Measurements from ENCODE around the gene PLXNA4.

PLXNA4 gene

DNA sequence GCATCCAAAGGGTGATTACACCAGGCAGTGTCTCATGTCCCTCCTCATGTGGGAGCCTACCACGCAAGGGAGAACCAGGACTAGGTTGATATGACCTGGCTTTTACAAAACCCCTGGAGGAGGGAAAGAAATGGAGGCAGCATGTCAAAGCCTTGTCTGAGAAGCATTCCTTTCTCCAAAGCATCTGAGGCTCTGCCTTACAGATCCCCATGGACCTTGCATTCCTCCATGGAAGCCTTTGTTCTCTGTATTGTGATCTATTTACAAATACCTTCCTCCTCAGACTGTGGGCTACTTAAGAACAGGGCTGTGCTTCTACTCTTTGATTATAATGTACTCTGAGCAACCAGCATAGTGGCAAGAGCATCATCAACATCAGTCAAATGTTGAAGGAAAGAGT, 197.0 kb downstream of the PLXNA4 start:
- DNase-seq: no peak

DNA sequence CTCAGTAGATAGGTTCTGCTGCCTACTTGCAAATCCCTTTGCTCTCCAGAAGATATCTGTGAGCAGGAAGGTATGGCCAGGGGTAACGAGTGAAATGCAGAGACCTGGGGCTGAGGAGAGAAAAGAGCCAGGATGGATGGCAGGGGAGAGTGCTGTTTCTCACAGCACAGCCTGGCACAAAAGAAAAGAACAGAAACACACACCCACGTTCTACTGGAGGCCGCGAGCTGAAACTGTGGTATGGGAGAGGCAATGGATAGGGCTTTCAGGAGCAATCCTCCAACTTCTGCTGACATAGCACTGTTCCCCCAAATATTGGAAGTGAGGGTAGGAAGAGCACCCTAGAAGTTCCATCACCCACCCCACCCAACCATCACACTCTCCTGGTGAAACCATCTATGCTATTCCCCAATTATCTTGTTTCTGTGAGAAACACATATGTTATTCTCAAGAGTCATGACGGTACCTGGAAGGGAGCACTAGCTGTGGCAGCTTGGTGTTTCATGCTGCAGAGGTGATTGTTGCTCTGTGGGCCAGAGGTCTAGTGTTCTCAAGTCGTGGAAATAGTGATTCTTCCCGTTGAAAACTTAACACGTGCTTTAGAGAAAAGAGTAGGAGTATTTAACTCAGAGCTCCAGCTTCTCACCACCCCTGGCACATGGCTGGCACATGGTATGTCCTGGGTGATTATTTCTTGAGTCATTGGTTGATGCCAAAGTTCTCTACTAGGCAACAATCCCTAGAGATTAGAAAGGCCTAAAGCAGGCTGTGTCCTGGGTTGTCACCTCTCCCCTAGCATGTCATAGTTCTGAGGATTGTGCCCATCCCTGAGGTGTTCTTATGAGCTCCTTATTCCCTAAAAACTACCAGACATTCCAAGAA, 198.3 kb downstream of the PLXNA4 start:
- DNase-seq: no peak

DNA sequence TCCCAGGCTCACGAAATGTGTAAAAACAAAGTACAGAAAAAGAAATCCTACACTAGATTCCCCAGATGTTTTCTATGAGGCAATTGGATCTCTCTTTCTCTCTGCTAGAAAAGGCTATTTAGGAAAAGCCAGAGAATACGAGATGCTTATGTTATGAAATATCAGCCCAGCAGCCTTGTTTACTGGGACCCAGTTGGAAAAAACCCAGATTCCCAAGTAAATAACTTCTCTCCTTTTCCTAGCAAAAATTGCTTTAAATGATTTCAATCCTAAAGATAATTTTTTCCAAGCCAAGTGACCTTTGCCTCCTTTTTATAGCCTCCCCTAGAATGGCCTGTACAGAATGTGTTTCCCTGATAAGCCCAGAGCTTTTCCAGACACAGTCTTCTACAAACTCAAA, 199.3 kb downstream of the PLXNA4 start:
- no peak for DNase-seq

DNA sequence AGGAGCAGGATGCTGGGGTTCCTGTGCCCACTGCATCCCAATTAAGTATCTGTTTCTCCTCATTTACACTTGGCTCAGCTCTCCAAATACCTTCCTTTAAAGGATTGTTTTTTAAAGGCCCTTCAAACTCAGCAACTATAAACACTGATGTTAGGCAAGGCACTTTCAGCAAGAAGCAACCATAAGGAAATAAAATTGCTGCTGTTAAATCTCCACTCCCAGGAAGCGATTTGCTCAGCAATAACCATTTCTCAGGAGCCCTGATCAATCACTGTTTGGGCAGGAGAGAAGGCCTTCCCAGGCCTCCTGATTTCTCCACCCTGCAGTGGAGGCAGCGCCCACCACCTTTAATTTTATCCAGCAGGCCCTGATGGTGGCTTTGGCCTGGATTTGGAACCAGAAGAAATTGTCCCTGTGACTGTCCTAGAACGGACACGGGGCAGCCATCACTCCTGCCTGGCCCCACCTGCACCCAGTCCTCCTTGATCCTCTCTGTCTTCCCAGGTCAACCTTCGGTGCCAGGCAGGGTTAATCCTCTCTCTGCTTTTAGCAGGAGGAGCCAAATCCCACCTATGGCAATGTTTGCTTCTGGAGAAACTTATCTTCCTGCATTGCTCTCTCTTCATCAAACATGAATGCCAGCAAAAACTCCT, 199.8 kb downstream of the PLXNA4 start:
- no peak for DNase-seq

DNA sequence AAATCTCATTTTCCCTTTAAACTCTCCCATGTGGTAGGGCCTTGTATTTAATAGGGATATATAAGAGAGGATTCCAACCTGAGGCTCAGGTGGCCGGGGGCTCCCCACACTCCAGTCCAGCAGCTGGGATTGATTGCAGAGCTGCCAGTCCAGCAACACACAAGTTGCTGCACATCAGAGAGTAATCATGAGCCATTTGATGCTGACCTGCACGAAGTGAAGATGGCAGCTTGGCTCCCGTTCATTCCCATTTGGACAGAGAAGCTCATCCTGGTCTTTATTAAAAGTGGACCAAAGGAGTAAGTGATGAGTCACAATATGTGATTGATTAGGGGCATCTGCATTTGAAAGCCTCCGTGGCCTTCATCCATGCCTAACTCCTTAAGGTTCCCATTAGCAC, 202.4 kb downstream of the PLXNA4 start:
- no peak for DNase-seq

DNA sequence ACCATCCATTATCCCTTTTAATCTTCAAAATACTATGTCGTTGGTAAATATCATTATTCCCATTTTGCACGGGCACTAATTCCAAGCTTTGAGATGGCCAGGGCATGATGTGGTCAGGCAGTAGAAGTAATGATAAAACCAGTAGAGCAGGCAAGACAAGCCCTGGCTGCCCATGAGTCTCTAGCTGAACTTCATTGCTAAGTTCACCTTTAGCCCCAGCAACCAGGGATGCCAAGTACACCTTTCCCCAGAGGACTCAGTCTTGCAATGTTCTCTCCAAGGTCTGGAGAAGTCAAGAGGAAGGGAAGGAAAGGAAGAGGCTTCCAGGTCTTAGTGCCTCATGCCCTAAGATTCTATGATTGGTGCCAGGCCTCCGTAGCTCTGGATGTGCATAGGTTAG, 203.2 kb downstream of the PLXNA4 start:
- DNase-seq: no peak

DNA sequence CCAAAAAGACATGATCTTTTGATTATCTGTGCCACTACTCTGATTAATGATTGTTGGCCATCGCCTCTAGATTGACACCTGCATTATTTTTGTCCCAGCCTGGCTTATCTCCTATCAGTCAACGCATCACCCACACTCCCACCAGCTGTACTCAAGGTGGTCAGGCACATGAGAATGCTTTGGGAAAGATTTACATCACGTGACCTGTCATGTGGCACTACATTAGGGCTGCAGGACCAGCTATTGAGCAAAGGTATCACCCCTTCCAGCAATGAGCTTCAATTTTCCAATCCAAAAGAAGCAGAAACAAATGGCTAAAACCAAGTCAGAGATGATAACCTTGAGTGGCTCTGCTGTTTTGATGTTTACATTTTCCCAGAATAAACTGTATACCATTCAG, 204.3 kb downstream of the PLXNA4 start:
- DNase-seq: no peak

DNA sequence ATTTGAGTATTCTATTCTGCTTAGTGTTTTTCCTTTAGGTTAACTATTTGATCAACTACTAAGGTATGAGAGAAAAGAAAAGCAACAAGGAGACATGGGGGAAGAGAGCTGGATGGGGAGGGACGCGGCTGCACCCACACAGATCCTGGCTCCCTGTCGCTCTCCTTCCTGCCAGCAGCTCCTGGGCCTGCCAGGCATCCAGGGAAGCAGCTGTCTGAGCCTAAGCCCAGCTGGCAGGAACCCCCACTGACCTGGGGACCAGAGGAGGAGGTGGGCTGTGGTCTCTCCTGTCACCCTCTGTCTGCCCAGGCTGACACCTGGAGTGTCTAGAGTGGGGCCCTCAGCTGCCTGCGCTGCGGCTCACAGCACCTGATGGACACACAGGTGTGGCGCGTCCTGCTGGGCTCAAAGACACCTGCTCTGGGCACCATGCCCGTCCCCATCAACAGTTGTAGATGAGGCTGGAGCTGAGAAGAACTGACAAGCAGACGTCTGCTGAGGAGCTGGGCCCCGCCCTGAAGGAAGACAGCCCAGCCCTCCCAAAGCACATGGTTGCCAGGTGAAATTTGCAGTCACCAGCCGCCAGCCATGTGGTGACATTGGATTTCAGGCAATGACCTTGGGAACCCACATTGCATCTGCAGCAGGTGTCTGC, 207.9 kb downstream of the PLXNA4 start:
- no peak for DNase-seq

DNA sequence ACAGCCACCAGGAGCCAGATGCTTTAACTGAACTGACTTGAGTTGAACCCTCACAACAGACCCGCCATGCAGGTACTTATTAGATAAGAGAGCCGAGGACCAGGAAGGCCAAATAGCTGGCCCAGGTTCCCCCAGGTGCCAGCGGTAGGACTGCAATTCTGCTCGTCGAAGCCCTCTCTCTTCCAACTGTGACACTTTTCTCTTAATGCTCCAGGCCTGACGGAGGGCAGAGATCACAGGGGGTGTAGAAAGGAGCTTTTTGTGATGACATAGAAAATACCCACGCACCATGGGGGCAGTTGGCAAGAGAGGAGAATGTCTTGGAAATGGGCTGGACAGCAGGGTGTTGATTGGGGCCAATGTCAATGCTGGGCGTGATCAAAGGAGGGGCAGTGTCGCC, 208.5 kb downstream of the PLXNA4 start:
- no peak for DNase-seq

DNA sequence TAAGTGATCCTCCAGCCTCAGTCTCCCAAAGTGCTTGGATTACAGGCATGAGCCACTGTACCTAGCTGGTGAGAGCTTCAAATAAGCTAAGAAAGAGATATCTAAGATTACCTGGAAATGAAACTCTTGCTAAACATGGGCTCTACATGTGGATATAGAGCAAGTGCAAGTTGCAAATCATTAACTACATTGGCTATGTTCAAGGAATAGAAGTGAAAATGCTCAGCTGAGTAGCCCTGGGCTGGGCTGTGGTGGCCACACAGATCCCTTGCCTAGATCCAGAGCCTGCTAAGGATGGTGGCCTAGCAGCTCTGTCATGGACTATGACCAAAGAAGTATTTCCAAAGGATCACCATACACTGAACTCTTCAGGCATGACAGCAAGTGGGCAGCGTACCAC, 209.3 kb downstream of the PLXNA4 start:
- DNase-seq: no peak

DNA sequence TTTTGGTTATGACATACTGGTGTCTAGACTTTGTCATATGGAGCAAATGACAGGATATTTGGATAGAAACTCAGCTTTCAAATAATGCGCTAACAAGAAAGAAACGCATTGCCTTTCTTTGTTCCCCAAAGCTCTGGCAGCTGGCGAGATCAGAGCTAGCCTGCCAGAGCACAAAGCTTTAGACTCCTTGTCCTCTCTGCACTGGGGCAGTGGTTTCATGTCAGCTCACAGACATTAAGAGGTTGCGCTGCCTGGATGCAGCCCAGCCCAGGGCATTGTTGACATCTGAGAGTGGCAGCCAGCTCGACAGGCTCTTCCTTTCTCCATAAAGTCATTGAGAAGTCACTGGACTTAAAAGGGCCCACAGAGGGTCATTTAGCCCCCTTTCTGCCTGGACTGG, 212.0 kb downstream of the PLXNA4 start:
- no peak for DNase-seq

DNA sequence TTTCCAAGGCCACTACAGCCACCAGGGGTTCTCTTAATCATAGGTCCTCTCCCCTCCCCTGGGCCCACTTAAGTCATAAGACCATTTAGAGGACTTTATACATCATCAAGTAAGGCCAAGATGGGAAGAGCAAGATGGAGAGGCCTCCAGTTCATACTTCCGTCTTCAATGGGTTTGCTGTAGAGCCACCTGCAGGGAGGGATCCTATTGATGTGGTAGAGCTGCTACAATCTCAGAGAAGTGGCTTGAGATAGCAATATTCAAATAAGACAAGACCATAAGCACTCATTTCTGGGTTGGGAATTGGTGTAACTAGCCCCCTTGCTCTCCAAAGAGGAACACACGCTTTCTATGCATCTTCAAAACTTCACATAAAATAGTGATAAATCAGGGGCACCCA, 214.2 kb downstream of the PLXNA4 start:
- no peak for DNase-seq

DNA sequence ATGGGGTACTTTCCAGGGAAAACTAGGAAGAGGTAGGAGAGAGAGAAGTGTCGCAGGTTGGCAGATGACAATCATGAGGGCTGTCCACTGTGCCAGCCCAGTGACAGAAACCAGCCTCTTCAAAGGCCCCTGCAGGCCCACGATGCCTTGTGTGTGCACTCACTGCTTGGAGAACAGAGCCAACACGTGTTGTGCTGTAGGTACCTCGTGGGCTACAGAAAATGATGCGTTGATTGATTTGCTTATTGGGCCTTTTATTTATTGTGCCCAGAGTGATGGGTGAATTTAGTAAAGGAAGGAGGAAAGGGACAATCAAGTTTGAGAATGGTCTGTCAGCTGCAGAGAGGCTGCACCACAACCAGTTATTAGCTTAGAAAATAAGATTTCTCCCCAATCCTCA, 215.1 kb downstream of the PLXNA4 start:
- no peak for DNase-seq

DNA sequence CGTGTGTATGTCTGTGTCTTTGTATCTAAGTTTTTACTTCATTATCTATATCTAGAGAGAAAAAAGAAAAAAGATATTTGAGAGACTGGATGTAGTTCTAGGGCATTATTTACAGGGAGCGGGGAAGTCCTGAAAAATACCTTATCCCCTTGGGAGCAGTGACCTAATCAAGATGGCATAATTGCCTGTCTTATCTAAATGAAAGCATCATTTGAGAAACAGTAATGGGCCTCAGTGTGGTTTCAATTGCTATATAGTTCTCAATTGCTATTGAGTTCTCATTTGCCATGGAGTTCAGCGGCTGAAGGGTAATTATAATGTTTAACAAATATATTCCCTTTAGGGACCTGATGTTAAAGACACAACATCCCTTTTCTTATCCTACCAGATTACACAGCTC, 216.5 kb downstream of the PLXNA4 start:
- no peak for DNase-seq

DNA sequence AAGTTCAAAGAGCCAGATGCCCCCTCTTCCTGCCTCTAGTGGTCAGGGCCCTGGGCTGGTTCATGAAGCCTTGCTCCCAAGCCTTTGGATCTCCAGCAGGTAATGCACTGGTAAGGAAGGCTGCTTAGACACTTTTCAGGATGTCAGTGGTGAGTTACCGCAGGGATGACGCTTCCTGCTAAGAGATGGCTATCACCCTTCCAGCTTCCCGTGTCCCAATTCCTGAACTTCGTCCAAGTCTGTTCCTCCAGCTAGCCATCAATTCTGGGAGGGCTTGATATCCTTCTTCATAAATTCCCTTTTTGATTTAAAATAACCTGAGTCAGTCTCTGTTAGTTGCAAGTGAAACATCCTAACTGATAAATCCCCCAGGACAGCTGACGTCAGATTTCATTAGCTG, 221.2 kb downstream of the PLXNA4 start:
- no peak for DNase-seq

DNA sequence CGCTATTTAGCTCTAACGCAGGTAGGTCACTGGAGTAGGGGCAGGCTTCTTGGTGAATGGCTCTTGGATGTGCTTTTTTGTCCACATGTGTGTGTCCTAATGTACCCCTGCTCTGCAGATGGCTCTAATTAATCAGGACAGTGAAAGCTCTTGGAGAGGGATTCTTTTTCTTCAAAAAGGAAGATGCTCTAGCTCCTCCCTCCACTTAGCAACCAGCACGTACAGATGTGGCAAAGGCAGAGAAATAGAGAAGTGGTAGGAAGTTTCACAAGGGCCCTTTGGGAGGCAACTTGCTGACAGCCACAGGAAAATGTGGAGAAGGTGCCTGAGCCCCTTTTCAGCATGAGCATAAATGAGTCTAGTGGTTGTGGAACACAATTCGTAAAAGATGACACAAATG, 221.7 kb downstream of the PLXNA4 start:
- DNase-seq: no peak

DNA sequence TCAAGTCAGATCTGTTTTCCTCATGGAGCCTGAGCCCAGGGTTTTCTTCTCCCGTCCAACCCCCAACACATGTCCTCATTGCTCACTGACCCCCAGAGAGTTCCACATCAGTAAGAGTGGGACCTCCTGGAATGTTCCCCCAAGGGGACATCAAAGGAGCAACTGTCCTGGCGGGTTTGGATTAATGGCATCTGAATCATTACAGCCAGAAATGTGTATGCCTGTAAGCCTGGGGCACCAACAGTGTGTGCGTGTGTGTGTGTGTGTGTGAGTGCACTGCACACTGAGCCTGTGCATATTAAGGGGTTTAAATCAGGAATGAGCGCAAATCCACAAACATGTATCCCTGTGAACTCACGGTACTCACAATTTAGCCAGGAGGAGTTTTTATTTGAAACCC, 222.3 kb downstream of the PLXNA4 start:
- no peak for DNase-seq

DNA sequence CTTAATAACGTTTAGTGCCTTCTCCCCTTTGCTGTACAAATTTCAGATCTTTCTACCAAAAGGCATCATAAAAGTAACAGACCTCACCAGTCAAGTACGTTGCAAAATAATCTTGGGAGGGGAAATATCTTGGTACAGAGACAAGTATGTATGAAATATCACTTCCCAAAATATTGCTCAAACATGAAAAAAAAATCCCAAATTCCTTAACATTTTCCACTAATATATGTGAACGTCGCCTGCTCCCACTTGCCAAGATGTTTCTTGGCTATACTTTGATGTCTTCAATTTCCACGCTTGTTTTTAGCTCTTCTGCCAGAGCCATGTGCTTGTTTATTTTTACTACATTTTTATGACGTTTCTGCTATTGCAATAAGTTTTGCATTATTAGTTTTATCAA, 223.5 kb downstream of the PLXNA4 start:
- no peak for DNase-seq

DNA sequence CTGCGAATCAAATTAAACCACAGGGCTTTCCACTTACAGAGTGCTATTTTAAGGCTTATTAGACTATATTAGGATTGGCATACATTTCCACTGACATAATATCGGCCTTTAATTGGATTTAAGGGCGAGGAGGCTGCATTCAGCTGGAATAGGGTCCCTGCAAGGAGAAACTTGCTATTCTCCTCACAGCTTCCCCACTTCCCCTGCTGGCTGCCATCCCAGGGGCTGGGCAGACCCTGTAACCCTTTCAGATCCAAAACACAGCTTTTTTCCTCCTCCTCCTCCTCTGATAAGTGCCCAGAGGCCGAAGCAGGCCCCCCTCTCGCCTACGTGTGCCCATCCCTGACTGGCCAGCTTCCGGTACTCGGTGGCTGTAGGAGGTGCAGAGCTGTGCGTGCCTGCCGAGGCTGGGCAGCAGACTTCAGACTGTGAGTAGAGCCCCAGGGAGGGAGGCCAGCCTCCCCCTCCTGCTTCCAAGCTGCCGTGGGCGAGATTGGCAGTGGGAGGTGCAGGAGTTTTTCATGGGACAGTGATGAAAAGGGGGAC, 224.2 kb downstream of the PLXNA4 start:
- no peak for DNase-seq

DNA sequence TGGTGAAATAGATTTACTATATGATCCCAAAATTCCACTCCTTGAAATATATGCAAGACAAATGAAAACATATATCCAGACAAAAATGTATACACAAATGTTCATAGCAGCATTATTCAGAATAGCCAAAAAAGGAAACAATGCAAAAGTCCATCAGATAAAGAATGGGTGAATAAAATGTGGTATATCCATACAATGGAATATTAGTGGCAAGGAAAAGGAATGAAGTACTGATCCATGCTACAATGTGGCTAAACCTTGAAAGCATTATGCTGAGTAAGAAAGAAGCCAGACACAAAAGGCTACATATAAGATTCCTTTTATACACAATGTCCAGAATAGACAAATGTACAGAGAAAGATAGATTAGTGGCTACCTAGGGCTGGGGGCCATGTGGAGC, 225.5 kb downstream of the PLXNA4 start:
- DNase-seq: no peak

DNA sequence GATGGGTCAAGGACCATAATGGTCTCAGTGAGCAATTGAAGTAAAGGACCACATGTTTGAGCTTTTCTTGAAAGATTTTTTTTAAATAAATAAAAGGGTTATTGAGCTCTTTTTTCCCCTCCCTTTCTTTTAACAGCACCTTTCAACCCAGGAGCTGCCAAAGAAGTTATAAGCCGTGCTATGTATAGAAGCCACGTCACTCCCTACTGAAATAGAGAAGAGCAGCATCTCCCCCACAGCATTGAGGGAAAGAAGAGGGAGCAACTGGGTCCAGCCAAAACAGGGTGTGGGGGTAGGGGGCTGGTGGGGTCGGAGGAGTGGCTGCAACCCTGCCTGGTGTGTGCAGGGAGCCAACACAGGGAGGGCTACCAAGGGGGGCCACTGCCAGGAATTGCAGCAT, 227.2 kb downstream of the PLXNA4 start:
- no peak for DNase-seq

DNA sequence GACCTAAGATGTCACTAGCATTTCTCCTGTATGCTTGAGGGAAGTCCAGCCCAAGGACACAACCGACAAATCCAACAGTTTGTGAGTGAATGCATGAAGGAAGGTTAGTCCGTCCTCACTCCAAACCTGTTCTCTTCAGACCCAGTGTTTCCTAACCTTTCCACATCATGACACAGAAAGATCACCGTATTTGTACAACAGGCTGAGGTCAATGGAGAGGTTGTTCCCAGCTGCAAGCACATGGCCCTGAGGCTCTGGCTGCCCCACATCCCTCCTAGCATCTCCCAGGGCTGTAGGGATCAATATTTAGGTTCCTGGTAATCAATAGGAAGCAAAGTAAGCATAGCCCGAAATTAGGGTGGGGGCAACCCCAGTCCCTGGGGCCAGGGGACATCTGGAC, 227.9 kb downstream of the PLXNA4 start:
- DNase-seq: no peak

DNA sequence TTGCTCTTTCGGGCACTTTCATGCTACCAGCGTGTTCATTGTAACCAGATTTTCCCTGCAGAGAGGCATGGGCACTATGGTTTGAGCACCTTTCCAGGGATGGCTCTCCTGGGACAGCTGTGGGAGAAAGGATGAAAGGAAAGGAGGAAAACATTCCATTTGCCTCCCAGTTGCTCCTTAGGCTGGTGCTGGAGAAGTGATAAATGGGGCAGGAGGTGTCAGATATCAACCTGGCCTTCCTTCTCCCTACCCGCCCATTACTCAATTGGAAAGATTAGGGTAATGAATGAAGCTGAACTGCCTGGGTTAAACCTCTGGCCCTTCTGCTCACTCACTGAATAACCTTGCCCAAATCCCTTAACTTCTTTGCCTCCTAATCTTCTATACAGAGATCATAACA, 228.4 kb downstream of the PLXNA4 start:
- no peak for DNase-seq

DNA sequence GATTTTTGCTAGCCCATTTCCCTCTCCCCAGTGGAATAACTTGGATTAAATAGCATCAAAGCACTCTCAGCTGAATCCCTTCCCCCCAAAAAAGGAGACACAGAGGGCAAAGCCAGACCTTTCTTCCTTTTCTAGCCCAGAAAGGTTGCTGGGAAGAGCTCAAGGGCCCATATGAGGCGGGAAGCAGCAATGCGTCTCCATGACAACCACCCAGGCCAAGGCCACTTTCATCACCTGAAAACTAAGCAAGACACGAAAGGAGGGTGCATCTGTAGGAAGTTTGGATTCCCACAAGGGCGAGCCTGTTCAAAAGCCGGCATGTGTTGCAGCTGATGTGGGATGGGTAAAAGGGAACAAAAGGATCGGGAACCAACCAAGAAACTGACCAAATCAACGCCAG, 229.1 kb downstream of the PLXNA4 start:
- DNase-seq: no peak
